H1 (cell line): Measurements from ENCODE around the gene CSPG5. TPM values are rescaled to one million over a fixed set of nuclear protein-coding genes. Genes with fewer than 3 reads are reported as not detected.

Source experiments
- CTCF ChIA-PET: fragments of 300-600 bp; sonication (Branson Sonifier 250); formaldehyde crosslinking; loops from one replicate; lab custom pipeline; 2021; ENCODE audit not compliant: partially characterized antibody; lab: Charles Lee
- POLR2A ChIA-PET: fragments of 300-600 bp; sonication (Branson Sonifier 250); formaldehyde crosslinking; loops from one replicate; lab custom pipeline; 2021; ENCODE audit warnings: inconsistent platforms; ENCODE audit not compliant: partially characterized antibody; lab: Charles Lee
- DNase-seq, 2 experiments: peaks; one replicate each; pipeline versions ENCODE4 v3.0.0 to v3.0.0-alpha.2; 2010 to 2022; ENCODE audit warnings: low spot score in 2 of 2, low read depth in 1 of 2, mixed read lengths in 1 of 2
- FAIRE-seq: peaks from 2 replicates; lab custom pipeline; 2011; peaks lifted over from hg19 to GRCh38; lab: Jason Lieb, UNC
- H2AFZ ChIP-seq: 2 replicates; pipeline ENCODE4 v1.8.1; 2012; ENCODE audit warnings: low read length, inconsistent platforms
- H2AK5ac ChIP-seq: 2 replicates; pipeline ENCODE4 v1.6.1; 2013; ENCODE audit warnings: low read depth, low read length
- H2BK120ac ChIP-seq: replicated peaks from 2 replicates; pipeline ENCODE3; 2013; ENCODE audit warnings: low read depth, low read length, inconsistent platforms
- H2BK12ac ChIP-seq: 2 replicates; pipeline ENCODE4 v1.6.1; 2013; ENCODE audit warnings: low read depth, low read length
- H2BK15ac ChIP-seq: 2 replicates; pipeline ENCODE4 v1.6.1; 2013; ENCODE audit warnings: low read length
- H2BK20ac ChIP-seq: 2 replicates; pipeline ENCODE4 v1.6.1; 2013; ENCODE audit warnings: low read length
- H2BK5ac ChIP-seq: 2 replicates; pipeline ENCODE4 v1.6.1; 2013; ENCODE audit warnings: low read depth, low read length
- H3K14ac ChIP-seq: 2 replicates; pipeline ENCODE4 v1.6.1; 2013; ENCODE audit warnings: inconsistent platforms; ENCODE audit not compliant: insufficient read length
- H3K18ac ChIP-seq: 2 replicates; pipeline ENCODE4 v1.6.1; 2013; ENCODE audit warnings: low read length; ENCODE audit errors: extremely low read depth
- H3K23ac ChIP-seq: 2 replicates; pipeline ENCODE4 v1.6.1; 2013; ENCODE audit warnings: inconsistent platforms; ENCODE audit not compliant: insufficient read length
- H3K23me2 ChIP-seq: 2 replicates; pipeline ENCODE4 v1.6.1; 2013; ENCODE audit warnings: low read depth, low read length
- H3K27ac ChIP-seq: 2 replicates; pipeline ENCODE4 v1.6.1; 2011; ENCODE audit warnings: low read depth, low read length, inconsistent platforms
- H3K27me3 ChIP-seq, 4 experiments: replicated peaks in 1 of 4; 1 replicate in 1 of 4; 2 replicates in 3 of 4; pipeline versions ENCODE4 v1.6.1 to v1.8.1; 2011 to 2013; ENCODE audit warnings: low read length in 3 of 4, mild to moderate bottlenecking in 3 of 4, inconsistent platforms in 2 of 4, mixed read lengths in 2 of 4, moderate library complexity in 1 of 4; ENCODE audit not compliant: control insufficient read depth in 3 of 4, insufficient read depth in 3 of 4; ENCODE audit errors: extremely low read depth in 1 of 4
- H3K36me3 ChIP-seq, 4 experiments: 2 replicates each; pipeline versions ENCODE4 v1.6.1 to v1.8.1; 2011 to 2013; ENCODE audit warnings: mild to moderate bottlenecking in 4 of 4, low read length in 3 of 4, moderate library complexity in 2 of 4, control low read depth in 1 of 4, inconsistent platforms in 1 of 4; ENCODE audit not compliant: insufficient read depth in 4 of 4, control insufficient read depth in 2 of 4
- H3K4ac ChIP-seq: replicated peaks from 2 replicates; pipeline ENCODE3; 2013; ENCODE audit warnings: low read length, low read depth, mixed read lengths, inconsistent platforms; ENCODE audit not compliant: insufficient read length
- H3K4me1 ChIP-seq, 4 experiments: replicated peaks in 1 of 4; 1 replicate in 1 of 4; 2 replicates in 3 of 4; pipeline versions ENCODE4 v1.6.1 to v1.8.1; 2011 to 2013; ENCODE audit warnings: low read length in 3 of 4, inconsistent platforms in 2 of 4, mixed read lengths in 1 of 4; ENCODE audit not compliant: insufficient read depth in 4 of 4, control insufficient read depth in 3 of 4
- H3K4me2 ChIP-seq, 2 experiments: 2 replicates each; pipeline versions ENCODE4 v1.6.1 to v1.8.1; 2011 to 2013; ENCODE audit warnings: low read depth in 2 of 2, low read length in 2 of 2, control low read depth in 1 of 2, inconsistent platforms in 1 of 2, mild to moderate bottlenecking in 1 of 2; ENCODE audit not compliant: insufficient read depth in 1 of 2
- H3K4me3 ChIP-seq, 4 experiments: fragments of 200-600, 300-600 bp in 1 of 4; sonication (generic), shearing (Covaris generic), sonication (Bioruptor Twin) in 1 of 4; 2 replicates each; pipeline versions ENCODE4 v1.5.1 to v1.8.1; 2011 to 2016; ENCODE audit warnings: low read length in 4 of 4, low read depth in 3 of 4, control low read depth in 2 of 4, inconsistent platforms in 2 of 4, mild to moderate bottlenecking in 2 of 4, mixed read lengths in 1 of 4, moderate library complexity in 1 of 4; ENCODE audit not compliant: insufficient read depth in 2 of 4; ENCODE audit errors: extremely low read depth in 1 of 4
- H3K56ac ChIP-seq: replicated peaks from 2 replicates; pipeline ENCODE3; 2013; ENCODE audit warnings: low read depth, mild to moderate bottlenecking, mixed read lengths, low read length, inconsistent platforms; ENCODE audit not compliant: insufficient read length
- H3K79me1 ChIP-seq: 2 replicates; pipeline ENCODE4 v1.6.1; 2013; ENCODE audit warnings: low read depth, low read length, control low read depth
- H3K79me2 ChIP-seq, 2 experiments: 2 replicates each; pipeline versions ENCODE4 v1.6.1 to v1.8.1; 2012 to 2013; ENCODE audit warnings: low read length in 2 of 2, mild to moderate bottlenecking in 2 of 2, inconsistent platforms in 1 of 2; ENCODE audit not compliant: insufficient read depth in 2 of 2, control insufficient read depth in 1 of 2
- H3K9ac ChIP-seq, 4 experiments: replicated peaks in 1 of 4; 1 replicate in 1 of 4; 2 replicates in 3 of 4; pipeline versions ENCODE4 v1.6.1 to v1.8.1; 2011 to 2013; ENCODE audit warnings: low read depth in 3 of 4, low read length in 3 of 4, control low read depth in 2 of 4, mild to moderate bottlenecking in 2 of 4, moderate library complexity in 2 of 4, inconsistent platforms in 1 of 4; ENCODE audit errors: extremely low read depth in 1 of 4
- H3K9me3 ChIP-seq, 2 experiments: 2 replicates each; pipeline versions ENCODE4 v1.6.1 to v1.8.1; 2012 to 2013; ENCODE audit warnings: mild to moderate bottlenecking in 2 of 2, moderate library complexity in 2 of 2, control low read depth in 1 of 2, inconsistent platforms in 1 of 2, low read depth in 1 of 2, low read length in 1 of 2, mixed read lengths in 1 of 2; ENCODE audit not compliant: insufficient read depth in 2 of 2
- H4K20me1 ChIP-seq, 2 experiments: replicated peaks in 1 of 2; 2 replicates each; pipeline versions ENCODE3 to v1.8.1; 2011 to 2013; ENCODE audit warnings: inconsistent platforms in 2 of 2, low read length in 2 of 2, mild to moderate bottlenecking in 1 of 2; ENCODE audit not compliant: insufficient read depth in 2 of 2, control insufficient read depth in 1 of 2
- H4K5ac ChIP-seq: 2 replicates; pipeline ENCODE4 v1.6.1; 2013; ENCODE audit warnings: low read length, low read depth, mixed read lengths, inconsistent platforms; ENCODE audit not compliant: insufficient read length
- H4K8ac ChIP-seq: 2 replicates; pipeline ENCODE4 v1.8.0; 2013; ENCODE audit warnings: mild to moderate bottlenecking, moderate library complexity, low read length, inconsistent platforms; ENCODE audit not compliant: insufficient read depth; ENCODE audit errors: extremely low read depth
- H4K91ac ChIP-seq: replicated peaks from 2 replicates; pipeline ENCODE3; 2013; ENCODE audit warnings: low read length, mixed read lengths, inconsistent platforms; ENCODE audit not compliant: insufficient read length
- CTBP2 ChIP-seq: IDR thresholded peaks from 2 replicates; pipeline ENCODE4 v1.7.0; 2011; ENCODE audit warnings: borderline replicate concordance, mild to moderate bottlenecking, moderate library complexity, mixed read lengths, low read length; ENCODE audit not compliant: insufficient read depth, insufficient read length
- KDM1A ChIP-seq: fragments of 200-600, 300-600 bp; sonication (generic); IDR thresholded peaks from 2 replicates; pipeline ENCODE4 v1.7.1; 2016; ENCODE audit warnings: mild to moderate bottlenecking, low read length, borderline replicate concordance
- PHF8 ChIP-seq: fragments of 200-600 bp; sonication (generic); conservative IDR thresholded peaks from 2 replicates; pipeline ENCODE4 v1.7.1; 2012; ENCODE audit warnings: low read depth, mild to moderate bottlenecking, inconsistent platforms, low read length, moderate library complexity
- SIRT6 ChIP-seq: IDR thresholded peaks from one replicate; pipeline ENCODE4 v1.7.1; 2012; ENCODE audit warnings: low read length, inconsistent platforms
- TAF1 ChIP-seq: IDR thresholded peaks from 2 replicates; pipeline ENCODE4 v1.6.1; 2011; ENCODE audit warnings: mild to moderate bottlenecking, low read depth, low read length
- ZNF274 ChIP-seq: IDR thresholded peaks from 2 replicates; pipeline ENCODE4 v1.7.0; 2012; ENCODE audit warnings: low read length, borderline replicate concordance; ENCODE audit errors: extremely low read depth
- WGBS, 2 experiments: shearing (Covaris generic) in 1 of 2; methylation state at CpG; one replicate each; pipeline versions ENCODE4 v1.1.6 to v1.1.7; 2013 to 2015; ENCODE audit warnings: low lambda C conversion rate in 2 of 2, mixed read lengths in 2 of 2, inconsistent platforms in 1 of 2, low coverage in 1 of 2, missing lambda C conversion rate in 1 of 2; ENCODE audit not compliant: insufficient replicate concordance in 2 of 2, insufficient coverage in 1 of 2, insufficient read length in 1 of 2; ENCODE audit errors: extremely low coverage in 1 of 2, missing lambda C conversion rate in 1 of 2; 5-methylcytosine and 5-hydroxymethylcytosine counted together
- polyA plus RNA-seq, 7 experiments: library from polyadenylated mRNA; depleted of rRNA in 3 of 7; stranded (reverse) in 5 of 7; unstranded in 2 of 7; fragments of >200 nt in 5 of 7; fragments of 200-250 nt in 2 of 7; gene quantifications; 1 replicate in 5 of 7; 2 replicates in 1 of 7; 4 replicates in 1 of 7; pipeline versions ENCODE4 v1.2.1 to v1.2.3, GENCODE V29; 2011 to 2013; ENCODE audit warnings: missing spikeins in 2 of 7, mixed read lengths in 2 of 7
- total RNA-seq: library from RNA; stranded (reverse); fragmentation: NEBNext Ultra II Directional; extraction: Animal tissue kit (Norgen Biotek cat#: 25700); gene quantifications from 2 replicates; pipeline ENCODE4 v1.2.1, GENCODE V29; 2021

The CSPG5 gene
- total and polyA plus RNA-seq, 2 of the 8 experiments (the other 6 are each of a cell fraction or from before 2014, with no cell fraction given), result 2.1 to 7.4 TPM

DNA sequence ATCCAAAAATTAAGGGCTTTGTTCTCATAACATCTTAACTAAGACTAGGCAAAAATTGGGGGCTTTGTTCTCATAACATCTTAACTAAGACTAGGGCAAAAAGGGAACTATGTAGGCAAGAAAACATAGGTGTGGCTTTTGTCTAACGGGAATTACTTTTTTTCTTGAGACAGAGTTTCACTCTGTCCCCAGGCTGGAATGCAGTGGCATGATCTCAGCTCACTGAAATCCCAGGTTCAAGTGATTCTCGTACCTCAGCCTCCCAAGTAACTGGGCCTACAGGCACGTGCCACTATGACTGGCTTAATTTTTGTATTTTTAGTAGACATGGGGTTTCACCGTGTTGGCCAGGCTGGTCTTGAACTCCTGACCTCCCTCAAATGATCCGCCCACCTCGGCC lies 49.8 kb upstream of the CSPG5 start:
- no peak overlapping the region for H3K56ac ChIP-seq
- H3K9me3 ChIP-seq, result no peaks in the 10 kb centered on the region
- no peak overlapping the region for H2BK5ac ChIP-seq
- no peak overlapping the region for H2BK15ac ChIP-seq
- H4K91ac ChIP-seq, result no peak overlapping the region
- H2BK12ac ChIP-seq, result no peak overlapping the region
- no peak overlapping the region for H2BK20ac ChIP-seq
- H2BK120ac ChIP-seq, result no peak overlapping the region
- no peak overlapping the region for H4K5ac ChIP-seq
- H3K14ac ChIP-seq, result no peak overlapping the region
- H3K36me3 ChIP-seq, result peaks cover 16 to 81% (median 54%) of the 10 kb centered on the region in 4 experiments
- no peak overlapping the region for H3K18ac ChIP-seq
- H4K20me1 ChIP-seq, result peaks cover 0 to 2% of the 10 kb centered on the region in 2 experiments
- no peaks in the 10 kb centered on the region for H3K79me2 ChIP-seq
- no peaks in the 10 kb centered on the region for H3K27me3 ChIP-seq
- H3K27ac ChIP-seq, result no peak overlapping the region
- CTCF ChIA-PET, result interaction anchor here (0.6 to 2.6 kb wide), 4 partner anchors 10 to 135 kb away, joined by 3 to 10 read pairs (median 6); no protein-coding TSS in a partner anchor
- H2AFZ ChIP-seq, result no peak overlapping the region
- H3K4me1 ChIP-seq, result no peaks in the 10 kb centered on the region
- H4K8ac ChIP-seq, result no peak overlapping the region
- FAIRE-seq, result no peak
- TF ChIP-seq KDM1A (no peak), CTBP2 (no peak), PHF8 (no peak), ZNF274 (no peak), SIRT6 (no peak), TAF1 (no peak)
- 90% methylated on average over 6 of the region's 6 CpGs; no CpG with 5 or more reads in 1 of the 2 experiments for WGBS, 2 experiments
- no peak overlapping the region for H3K4ac ChIP-seq
- H3K4me2 ChIP-seq, result no peak overlapping the region
- no peak overlapping the region for H3K9ac ChIP-seq
- no peak overlapping the region for H3K23ac ChIP-seq
- H3K79me1 ChIP-seq, result no peaks in the 10 kb centered on the region
- H3K23me2 ChIP-seq, result no peaks in the 10 kb centered on the region
- no peak overlapping the region for H3K4me3 ChIP-seq
- no peak overlapping the region for H2AK5ac ChIP-seq
- DNase-seq, result no peak
- POLR2A ChIA-PET, result no interaction called here
